Measurements from ENCODE around the gene C3orf18.

GRCh38 chr3:50557915-50558314, 9.6 kb downstream of the C3orf18 start:
- TF ChIP-seq PBX3 (IDR thresholded peaks at IDR 0.05; ENCODE audit: insufficient replicate concordance, low read depth, low read length): no peak
- TF ChIP-seq REST (IDR thresholded peaks at IDR 0.05; ENCODE audit: low read depth, low read length): no peak
